Right lobe of liver (tissue), 4 donors: ENCODE results near the gene AZGP1.

Experiments used
- CTCF ChIP-seq, 4 donors: fragments of 200-600 bp in 3 of 4; fragments of 450-650 bp in 1 of 4; IDR thresholded peaks; one replicate each; pipeline versions ENCODE4 v1.5.1 to v1.8.0; 2016 to 2022; ENCODE audit warnings: antibody characterized with exemption in 4 of 4, mild to moderate bottlenecking in 2 of 4
- POLR2A ChIP-seq: fragments of 450-650 bp; IDR thresholded peaks from one replicate; pipeline ENCODE4 v1.6.1; 2017; ENCODE audit warnings: antibody characterized with exemption, mild to moderate bottlenecking
- donor health status: DM: no; HTN: no; CAD: no.
- donor health status: DM: no; HTN: no; CAD: no.
- donor health status: DM: no; HTN: yes; CAD: no.

GRCh38 chr7:100017875-100018274 is 42.0 kb upstream of the AZGP1 start:
- TF ChIP-seq POLR2A (no peak), CTCF (IDR thresholded peaks at IDR 0.05) (no peak)
